ENCODE data around the gene DMAC1.

Gene DMAC1

GRCh38 chr9:7782400-7783120, 17.0 kb downstream of the DMAC1 start:
- no peak for DNase-seq (ENCODE audit: low read depth in 2 of 2)

GRCh38 chr9:7780261-7780988, 19.2 kb downstream of the DMAC1 start:
- DNase-seq (ENCODE audit: low read depth in 2 of 2) = no peak

- no peak for DNase-seq (ENCODE audit: low read depth in 2 of 2)
These were observed 20.6 kb downstream of the DMAC1 start for GRCh38 chr9:7778851-7779600.

GRCh38 chr9:7777771-7778170, 21.8 kb downstream of the DMAC1 start:
- DNase-seq (ENCODE audit: low read depth in 2 of 2) = no peak

GRCh38 chr9:7770111-7770510, 29.5 kb downstream of the DMAC1 start:
- DNase-seq (ENCODE audit: low read depth in 2 of 2) = no peak

- no peak for DNase-seq (ENCODE audit: low read depth in 2 of 2)
These were observed 37.0 kb downstream of the DMAC1 start for GRCh38 chr9:7762600-7762999.

GRCh38 chr9:7760014-7760415, 39.6 kb downstream of the DMAC1 start:
- DNase-seq (ENCODE audit: low read depth in 2 of 2) = no peak

- no peak for DNase-seq (ENCODE audit: low read depth in 2 of 2)
These were observed 43.5 kb downstream of the DMAC1 start for GRCh38 chr9:7756088-7756487.

GRCh38 chr9:7752481-7752880, 47.1 kb downstream of the DMAC1 start:
- no peak for DNase-seq (ENCODE audit: low read depth in 2 of 2)
